Effector CD8-positive, alpha-beta T cell (primary cell): Measurements from ENCODE around the gene SARS1.
"Not testable (repeated sequence)": the region's sequence is repeated elsewhere in the genome, so short reads cannot be mapped to it uniquely, and the experiment has no call there.

Experiments
- DNase-seq: peaks from one replicate; lab custom pipeline; 2025; lab: John Stamatoyannopoulos, UW

Gene SARS1

GRCh38 chr1:109192433-109192832, 21.3 kb upstream of the SARS1 start:
- no peak for DNase-seq

GRCh38 chr1:109193653-109194590, 19.8 kb upstream of the SARS1 start:
- peak; percentile 19 for DNase-seq

GRCh38 chr1:109197158-109198042, 16.3 kb upstream of the SARS1 start:
- DNase-seq = no peak

GRCh38 chr1:109198043-109198695, 15.5 kb upstream of the SARS1 start:
- no peak for DNase-seq

- no peak for DNase-seq
Measured at GRCh38 chr1:109198745-109199144, 15.0 kb upstream of the SARS1 start.

GRCh38 chr1:109199710-109200109, 14.0 kb upstream of the SARS1 start:
- no peak for DNase-seq

GRCh38 chr1:109201123-109201703, 12.5 kb upstream of the SARS1 start:
- no peak for DNase-seq

GRCh38 chr1:109204484-109204883, 9.2 kb upstream of the SARS1 start:
- no peak for DNase-seq

- DNase-seq = no peak
Measured at GRCh38 chr1:109206339-109206738, 7.4 kb upstream of the SARS1 start.

GRCh38 chr1:109207467-109208103, 6.1 kb upstream of the SARS1 start:
- no peak for DNase-seq

- DNase-seq = no peak
Measured at GRCh38 chr1:109208394-109208793, 5.3 kb upstream of the SARS1 start.

- no peak for DNase-seq
Measured at GRCh38 chr1:109208836-109209463, 4.8 kb upstream of the SARS1 start.

GRCh38 chr1:109210058-109210457, 3.7 kb upstream of the SARS1 start:
- DNase-seq = no peak

- DNase-seq = no peak
Measured at GRCh38 chr1:109213345-109213823, 334 bp upstream of the SARS1 start.

- no peak for DNase-seq
Measured at GRCh38 chr1:109214695-109215623, 1.2 kb downstream of the SARS1 start.

- DNase-seq = no peak
Measured at GRCh38 chr1:109216662-109217061, 2.9 kb downstream of the SARS1 start.

GRCh38 chr1:109218516-109218915, 4.8 kb downstream of the SARS1 start:
- DNase-seq = no peak

GRCh38 chr1:109221201-109221600, 7.5 kb downstream of the SARS1 start:
- DNase-seq = not testable (repeated sequence)

- no peak for DNase-seq
Measured at GRCh38 chr1:109225308-109225707, 11.6 kb downstream of the SARS1 start.
